SK-N-MC (cell line): Measurements from ENCODE around the gene NTPCR.

Experiments used
- EZH2 ChIP-seq: fragments of 200-600 bp; sonication (generic); IDR thresholded peaks from one replicate; pipeline ENCODE4 v1.6.1; 2017; ENCODE audit warnings: antibody characterized with exemption
- FOXP2 ChIP-seq: optimal IDR thresholded peaks from 2 replicates; pipeline ENCODE3; 2011; ENCODE audit warnings: mild to moderate bottlenecking, moderate library complexity; ENCODE audit not compliant: insufficient read depth; ENCODE audit errors: extremely low read length, control extremely low read depth

GRCh38 chr1:232970508-232970907, 20.1 kb downstream of the NTPCR start:
- TF ChIP-seq FOXP2 (no peak), EZH2 (no peak)
